ENCODE results near the gene NAA35.

NAA35 gene

GRCh38 chr9:85943757-85944430, 2.9 kb downstream of the NAA35 start:
- no peaks in the 10 kb centered on the region for H3K36me3 ChIP-seq (ENCODE audit: control insufficient read depth, insufficient read depth, low read length)
- no peak overlapping the region for H2AFZ ChIP-seq
- no peaks in the 10 kb centered on the region for H3K27me3 ChIP-seq (ENCODE audit: control insufficient read depth, insufficient read depth, low read length)
- H3K4me1 ChIP-seq = peaks cover 3% of the 10 kb centered on the region
- H3K9me3 ChIP-seq (ENCODE audit: control insufficient read depth, low read length) = peaks cover 2% of the 10 kb centered on the region
- no peak overlapping the region for H3K4me2 ChIP-seq (ENCODE audit: low read length)
- peaks cover 2% of the 10 kb centered on the region for H3K79me2 ChIP-seq
- no peak for TF ChIP-seq CTCF (IDR thresholded peaks at IDR 0.05)
- H3K9ac ChIP-seq = no peak overlapping the region
- no peak overlapping the region for H3K4me3 ChIP-seq (ENCODE audit: low read depth, low read length)
- H3K27ac ChIP-seq = no peak overlapping the region

DNA sequence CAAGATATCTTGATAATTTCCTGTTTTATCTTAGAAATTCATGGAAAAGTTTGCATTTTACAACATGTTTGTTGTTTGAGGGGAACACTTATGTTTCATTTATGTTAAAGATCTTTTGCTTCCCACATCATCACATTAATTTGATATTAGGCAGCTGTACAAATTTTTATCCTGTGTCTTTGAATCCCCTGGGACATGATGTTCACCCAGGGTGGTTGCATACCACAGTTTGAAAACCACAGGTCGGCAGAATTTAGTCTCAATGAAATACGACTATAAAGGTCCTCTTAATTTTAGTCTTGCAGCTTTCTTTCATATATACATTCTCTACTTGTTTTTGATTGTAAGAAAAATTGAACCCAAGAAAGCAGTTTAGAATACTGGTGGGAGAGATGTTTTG, 3.7 kb downstream of the NAA35 start:
- no peak overlapping the region for H3K4me2 ChIP-seq (ENCODE audit: low read length)
- no peak overlapping the region for H3K4me3 ChIP-seq (ENCODE audit: low read depth, low read length)
- no peak overlapping the region for H3K9ac ChIP-seq
- H3K36me3 ChIP-seq (ENCODE audit: control insufficient read depth, insufficient read depth, low read length) = no peaks in the 10 kb centered on the region
- no peak overlapping the region for H3K27ac ChIP-seq
- H3K79me2 ChIP-seq = peaks cover 4% of the 10 kb centered on the region
- peaks cover 2% of the 10 kb centered on the region for H3K9me3 ChIP-seq (ENCODE audit: control insufficient read depth, low read length)
- no peak overlapping the region for H2AFZ ChIP-seq
- TF ChIP-seq CTCF (IDR thresholded peaks at IDR 0.05) = no peak
- no peaks in the 10 kb centered on the region for H3K27me3 ChIP-seq (ENCODE audit: control insufficient read depth, insufficient read depth, low read length)
- peaks cover 3% of the 10 kb centered on the region for H3K4me1 ChIP-seq

DNA sequence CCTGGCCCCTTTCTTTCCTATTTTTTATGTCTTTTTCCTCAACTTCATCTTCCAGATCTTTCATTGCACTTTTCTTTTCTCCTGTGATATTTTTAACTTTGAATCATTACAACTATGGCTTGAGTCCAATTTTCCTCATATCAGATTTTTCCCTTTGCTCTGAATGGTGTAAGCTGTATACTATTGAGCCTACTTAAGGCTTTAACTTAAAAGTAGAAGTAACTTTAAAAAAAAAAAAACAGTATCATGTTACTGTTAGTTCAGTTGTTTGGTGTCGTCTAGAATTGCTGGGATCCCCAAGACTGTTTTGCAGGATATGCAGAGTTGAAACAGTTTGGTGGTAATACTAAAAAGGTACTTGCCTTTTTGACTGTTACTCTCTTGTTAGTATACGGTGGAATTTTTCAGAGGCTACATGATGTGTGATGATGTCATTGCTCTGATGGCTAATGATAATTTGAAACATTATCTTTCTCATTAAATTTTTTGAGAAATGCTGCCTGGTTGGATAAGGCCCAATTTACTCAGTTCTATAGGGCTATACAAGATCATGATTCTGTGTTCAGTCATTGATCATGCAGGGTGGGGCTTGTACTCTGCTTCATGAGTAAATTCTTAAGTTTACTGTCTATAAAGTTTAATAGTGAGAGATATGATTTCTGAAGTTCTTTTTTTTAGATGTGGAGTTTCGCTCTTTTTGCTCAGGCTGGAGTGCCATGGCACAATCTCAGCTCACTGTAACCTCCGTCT, 8.8 kb downstream of the NAA35 start:
- Histone ChIP-seq H3K27ac (no peak overlapping the region), H3K79me2 (peaks cover 16% of the 10 kb centered on the region), H3K4me1 (no peaks in the 10 kb centered on the region), H3K9me3 (ENCODE audit: control insufficient read depth, low read length) (no peaks in the 10 kb centered on the region), H3K4me2 (ENCODE audit: low read length) (peak overlapping the region; percentile 46), H3K9ac (no peak overlapping the region), H3K36me3 (ENCODE audit: control insufficient read depth, insufficient read depth, low read length) (no peaks in the 10 kb centered on the region), H3K27me3 (ENCODE audit: control insufficient read depth, insufficient read depth, low read length) (no peaks in the 10 kb centered on the region), H3K4me3 (ENCODE audit: low read depth, low read length) (no peak overlapping the region), H2AFZ (no peak overlapping the region)
- TF ChIP-seq CTCF (IDR thresholded peaks at IDR 0.05) = no peak

DNA sequence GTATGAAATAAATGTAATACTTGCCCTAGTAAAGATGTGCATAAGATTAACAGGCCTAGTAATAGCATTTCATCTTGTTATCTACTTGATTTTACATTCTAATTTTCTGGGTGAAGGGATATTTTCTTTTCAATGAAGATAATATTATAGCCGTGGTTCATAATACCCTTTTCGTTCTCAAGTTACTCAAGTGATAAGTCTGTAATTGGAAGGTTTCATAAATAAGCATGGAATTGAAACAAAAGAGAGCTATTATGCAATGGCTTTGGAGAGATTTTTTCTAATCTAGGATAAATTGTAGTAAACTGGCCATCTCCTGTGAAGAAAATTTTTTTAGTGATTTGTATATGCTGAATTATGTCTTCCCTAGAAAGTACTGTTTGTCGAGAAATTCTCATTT, 19.0 kb downstream of the NAA35 start:
- H3K27me3 ChIP-seq (ENCODE audit: control insufficient read depth, insufficient read depth, low read length) = no peaks in the 10 kb centered on the region
- H3K9ac ChIP-seq = no peak overlapping the region
- H3K9me3 ChIP-seq (ENCODE audit: control insufficient read depth, low read length) = no peaks in the 10 kb centered on the region
- no peaks in the 10 kb centered on the region for H3K79me2 ChIP-seq
- H3K4me1 ChIP-seq = peaks cover 3% of the 10 kb centered on the region
- H3K36me3 ChIP-seq (ENCODE audit: control insufficient read depth, insufficient read depth, low read length) = no peaks in the 10 kb centered on the region
- no peak overlapping the region for H2AFZ ChIP-seq
- no peak overlapping the region for H3K4me3 ChIP-seq (ENCODE audit: low read depth, low read length)
- no peak for TF ChIP-seq CTCF (IDR thresholded peaks at IDR 0.05)
- H3K27ac ChIP-seq = no peak overlapping the region
- H3K4me2 ChIP-seq (ENCODE audit: low read length) = no peak overlapping the region
